Trophoblast cell (in vitro differentiated cells and primary cell): ENCODE data around the gene ZNF341. TPM values are rescaled to one million over a fixed set of nuclear protein-coding genes. Genes with fewer than 3 reads are reported as not detected.

Experiments
- DNase-seq, 2 donors: peaks; one replicate each; pipeline ENCODE4 v3.0.0-alpha.2; 2016
- H2AFZ ChIP-seq: 2 replicates; pipeline ENCODE4 v1.6.1; 2013; ENCODE audit warnings: low read length, moderate library complexity, mild to moderate bottlenecking; ENCODE audit not compliant: insufficient read depth, poor library complexity
- H2AK5ac ChIP-seq: 2 replicates; pipeline ENCODE4 v1.6.1; 2013; ENCODE audit warnings: mild to moderate bottlenecking, low read length
- H2BK120ac ChIP-seq: 2 replicates; pipeline ENCODE4 v1.6.1; 2013; ENCODE audit warnings: low read length, mild to moderate bottlenecking, moderate library complexity; ENCODE audit not compliant: insufficient read depth, poor library complexity
- H2BK12ac ChIP-seq: 2 replicates; pipeline ENCODE4 v1.6.1; 2013; ENCODE audit warnings: mild to moderate bottlenecking, low read length, moderate library complexity
- H2BK5ac ChIP-seq: 2 replicates; pipeline ENCODE4 v1.6.1; 2013; ENCODE audit warnings: low read length, low read depth, moderate library complexity, mild to moderate bottlenecking; ENCODE audit not compliant: poor library complexity
- H3K14ac ChIP-seq: 2 replicates; pipeline ENCODE4 v1.6.1; 2013; ENCODE audit warnings: mild to moderate bottlenecking, low read length
- H3K18ac ChIP-seq: 2 replicates; pipeline ENCODE4 v1.6.1; 2013; ENCODE audit warnings: mild to moderate bottlenecking, low read length
- H3K23ac ChIP-seq: 2 replicates; pipeline ENCODE4 v1.6.1; 2013; ENCODE audit warnings: low read length
- H3K27ac ChIP-seq: 2 replicates; pipeline ENCODE4 v1.5.1; 2013; ENCODE audit warnings: low read depth, mild to moderate bottlenecking, inconsistent platforms, low read length, moderate library complexity
- H3K27me3 ChIP-seq: 2 replicates; pipeline ENCODE4 v1.6.1; 2013; ENCODE audit warnings: inconsistent platforms, mild to moderate bottlenecking, low read length, moderate library complexity; ENCODE audit not compliant: insufficient read depth
- H3K36me3 ChIP-seq, 2 experiments: 1 replicate in 1 of 2; 2 replicates in 1 of 2; pipeline ENCODE4 v1.6.1; 2013; ENCODE audit warnings: low read length in 2 of 2, mild to moderate bottlenecking in 2 of 2, moderate library complexity in 1 of 2; ENCODE audit not compliant: insufficient read depth in 2 of 2, control insufficient read depth in 1 of 2
- H3K4ac ChIP-seq: 2 replicates; pipeline ENCODE4 v1.6.1; 2013; ENCODE audit warnings: low read depth, mild to moderate bottlenecking, low read length, moderate library complexity
- H3K4me1 ChIP-seq, 2 experiments: 1 replicate in 1 of 2; 2 replicates in 1 of 2; pipeline ENCODE4 v1.6.1; 2013; ENCODE audit warnings: low read length in 2 of 2, mild to moderate bottlenecking in 2 of 2, moderate library complexity in 1 of 2; ENCODE audit not compliant: insufficient read depth in 2 of 2, control insufficient read depth in 1 of 2
- H3K4me2 ChIP-seq: 2 replicates; pipeline ENCODE4 v1.6.1; 2013; ENCODE audit warnings: inconsistent platforms, mild to moderate bottlenecking, low read length, moderate library complexity
- H3K4me3 ChIP-seq: 2 replicates; pipeline ENCODE4 v1.5.1; 2013; ENCODE audit warnings: mild to moderate bottlenecking, low read depth, low read length, inconsistent platforms
- H3K79me1 ChIP-seq: one replicate; pipeline ENCODE4 v1.6.1; 2013; ENCODE audit warnings: low read length
- H3K79me2 ChIP-seq: 2 replicates; pipeline ENCODE4 v1.6.1; 2013; ENCODE audit warnings: low read length, mild to moderate bottlenecking; ENCODE audit not compliant: control insufficient read depth, insufficient read depth, poor library complexity
- H3K9ac ChIP-seq: 2 replicates; pipeline ENCODE4 v1.6.1; 2013; ENCODE audit warnings: mild to moderate bottlenecking, low read length
- H3K9me3 ChIP-seq: 2 replicates; pipeline ENCODE4 v1.6.1; 2013; ENCODE audit warnings: low read depth, mild to moderate bottlenecking, control low read depth, inconsistent platforms, low read length; ENCODE audit not compliant: insufficient read depth
- H4K12ac ChIP-seq: 2 replicates; pipeline ENCODE4 v1.6.1; 2013; ENCODE audit warnings: low read depth, mild to moderate bottlenecking, low read length, moderate library complexity
- H4K8ac ChIP-seq: 2 replicates; pipeline ENCODE4 v1.6.1; 2013; ENCODE audit warnings: low read depth, mild to moderate bottlenecking, low read length, moderate library complexity
- H4K91ac ChIP-seq: one replicate; pipeline ENCODE4 v1.6.1; 2013; ENCODE audit warnings: low read depth, mild to moderate bottlenecking, low read length, moderate library complexity
- WGBS: extraction: QIAGEN DNeasy Blood & Tissue Kit; methylation state at CpG from one replicate; pipeline ENCODE4 v1.1.7; 2013; ENCODE audit warnings: missing lambda C conversion rate; ENCODE audit not compliant: insufficient read length, insufficient coverage; ENCODE audit errors: extremely low coverage; 5-methylcytosine and 5-hydroxymethylcytosine counted together
- polyA plus RNA-seq: library from polyadenylated mRNA; stranded (reverse); fragments of 200-250 nt; gene quantifications from 2 replicates; pipeline ENCODE4 v1.2.3, GENCODE V29; 2013

ZNF341 gene
- polyA plus RNA-seq: 3.8 and 4.0 TPM in 2 replicates

GRCh38 chr20:33731693-33732165 is at the start of gene ZNF341:
TSS of gene ZNF341 (plus strand) at chr20:33731996. CDS start at chr20:33732022, 26 bp downstream.
- Histone ChIP-seq H2BK5ac (peak within 1 kb of the TSS; percentile 82), H4K12ac (peak within 1 kb of the TSS; percentile 29), H3K23ac (no peak within 1 kb of the TSS), H3K18ac (peak within 1 kb of the TSS; percentile 94), H3K4me2 (peak within 1 kb of the TSS; percentile 70), H2AK5ac (peak within 1 kb of the TSS; percentile 20), H3K79me2 (peaks cover 4% of the 10 kb centered on the region), H3K9ac (peak within 1 kb of the TSS; percentile 1), H3K4ac (peak within 1 kb of the TSS; percentile 18), H3K27me3 (no peaks in the 10 kb centered on the region), H2BK12ac (peak within 1 kb of the TSS; percentile 52), H2BK120ac (peak within 1 kb of the TSS; percentile 92), H4K91ac (peak within 1 kb of the TSS; percentile 87), H4K8ac (peak within 1 kb of the TSS; percentile 78), H2AFZ (peak within 1 kb of the TSS; percentile 52), H3K79me1 (peaks cover 16% of the 10 kb centered on the region), H3K27ac (peak within 1 kb of the TSS; percentile 95), H3K14ac (peak within 1 kb of the TSS; percentile 19), H3K9me3 (peaks cover 4% of the 10 kb centered on the region), H3K4me3 (peak within 1 kb of the TSS; percentile 58), H3K4me1 (peaks cover 11 to 20% of the 10 kb centered on the region in 2 experiments), H3K36me3 (peaks cover 0 to 1% of the 10 kb centered on the region in 2 experiments)
- peak; percentile 83 to 90 for DNase-seq
- WGBS: 100% methylated on average over 3 of the region's 57 CpGs

- Histone ChIP-seq H3K36me3 (peaks cover 3 to 7% of the 10 kb centered on the region in 2 experiments), H2BK120ac (no peak overlapping the region), H3K27ac (no peak overlapping the region), H2AK5ac (no peak overlapping the region), H3K79me1 (no peaks in the 10 kb centered on the region), H3K27me3 (no peaks in the 10 kb centered on the region), H3K14ac (no peak overlapping the region), H3K4me2 (peak overlapping the region; percentile 85), H3K9me3 (no peaks in the 10 kb centered on the region), H3K4me1 (peaks cover 8 to 14% of the 10 kb centered on the region in 2 experiments), H3K79me2 (peaks cover 2% of the 10 kb centered on the region), H4K8ac (no peak overlapping the region), H2AFZ (no peak overlapping the region), H3K18ac (no peak overlapping the region), H3K9ac (no peak overlapping the region), H2BK5ac (no peak overlapping the region), H3K4ac (no peak overlapping the region), H3K23ac (no peak overlapping the region), H4K91ac (no peak overlapping the region), H2BK12ac (no peak overlapping the region), H4K12ac (no peak overlapping the region), H3K4me3 (peak overlapping the region; percentile 13)
- no peak for DNase-seq
- WGBS: no CpG with 5 or more reads among the region's 10 CpGs
Measured at GRCh38 chr20:33684533-33685327, 47.1 kb upstream of the ZNF341 start.

GRCh38 chr20:33685328-33686099 is 46.3 kb upstream of the ZNF341 start:
- Histone ChIP-seq H3K23ac (no peak overlapping the region), H3K4me3 (peak overlapping the region; percentile 67), H3K27ac (no peak overlapping the region), H3K4ac (no peak overlapping the region), H4K91ac (peak overlapping the region; percentile 67), H4K12ac (no peak overlapping the region), H3K79me1 (no peaks in the 10 kb centered on the region), H3K9me3 (no peaks in the 10 kb centered on the region), H3K14ac (no peak overlapping the region), H3K79me2 (peaks cover 2% of the 10 kb centered on the region), H2BK5ac (no peak overlapping the region), H3K4me1 (peaks cover 8 to 14% of the 10 kb centered on the region in 2 experiments), H2AK5ac (no peak overlapping the region), H3K18ac (peak overlapping the region; percentile 14), H3K9ac (peak overlapping the region; percentile 72), H2AFZ (peak overlapping the region; percentile 11), H3K4me2 (peak overlapping the region; percentile 85), H3K36me3 (peaks cover 0 to 2% of the 10 kb centered on the region in 2 experiments), H3K27me3 (no peaks in the 10 kb centered on the region), H2BK120ac (no peak overlapping the region), H2BK12ac (no peak overlapping the region), H4K8ac (peak overlapping the region; percentile 44)
- no peak for DNase-seq
- no CpG with 5 or more reads among the region's 53 CpGs for WGBS
